Astrocyte (in vitro differentiated cells and primary cell): ENCODE measurements around the gene HSPA1B.
"Not testable (repeated sequence)": the region's sequence is repeated elsewhere in the genome, so short reads cannot be mapped to it uniquely, and the experiment has no call there.

ENCODE experiments used
- EZH2 ChIP-seq: IDR thresholded peaks from 2 replicates; pipeline ENCODE4 v1.6.1; 2012; ENCODE audit warnings: mild to moderate bottlenecking, low read length, inconsistent platforms; ENCODE audit not compliant: insufficient read depth
- TF ChIP-seq, protein P1 (sequence below): IDR thresholded peaks from 2 replicates; pipeline ENCODE4 v1.5.1; 2011; ENCODE audit warnings: low read depth, mild to moderate bottlenecking, inconsistent platforms, low read length, moderate library complexity; ENCODE audit not compliant: insufficient read depth

DNA sequence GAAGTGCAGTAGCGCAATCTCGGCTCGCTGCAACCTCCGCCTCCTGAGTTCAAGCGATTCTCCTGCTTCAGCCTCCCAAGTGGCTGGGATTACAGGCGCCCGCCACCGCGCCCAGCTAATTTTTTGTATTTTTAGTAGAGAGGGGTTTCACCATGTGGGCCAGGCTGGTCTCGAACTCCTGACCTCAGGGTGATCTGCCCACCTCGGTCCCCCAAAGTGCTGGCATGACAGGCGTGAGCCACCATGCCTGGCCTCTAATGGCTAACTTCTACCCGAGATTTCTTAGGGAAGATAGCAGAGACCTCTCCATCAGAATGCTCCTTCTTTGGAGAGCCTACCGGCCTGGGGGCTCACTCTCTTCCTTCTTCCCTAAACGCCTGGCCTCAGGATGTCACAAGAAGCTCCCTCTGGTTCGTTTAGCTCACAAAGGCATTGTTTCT, 36.6 kb downstream of the HSPA1B start:
- TF ChIP-seq, protein P1, sequence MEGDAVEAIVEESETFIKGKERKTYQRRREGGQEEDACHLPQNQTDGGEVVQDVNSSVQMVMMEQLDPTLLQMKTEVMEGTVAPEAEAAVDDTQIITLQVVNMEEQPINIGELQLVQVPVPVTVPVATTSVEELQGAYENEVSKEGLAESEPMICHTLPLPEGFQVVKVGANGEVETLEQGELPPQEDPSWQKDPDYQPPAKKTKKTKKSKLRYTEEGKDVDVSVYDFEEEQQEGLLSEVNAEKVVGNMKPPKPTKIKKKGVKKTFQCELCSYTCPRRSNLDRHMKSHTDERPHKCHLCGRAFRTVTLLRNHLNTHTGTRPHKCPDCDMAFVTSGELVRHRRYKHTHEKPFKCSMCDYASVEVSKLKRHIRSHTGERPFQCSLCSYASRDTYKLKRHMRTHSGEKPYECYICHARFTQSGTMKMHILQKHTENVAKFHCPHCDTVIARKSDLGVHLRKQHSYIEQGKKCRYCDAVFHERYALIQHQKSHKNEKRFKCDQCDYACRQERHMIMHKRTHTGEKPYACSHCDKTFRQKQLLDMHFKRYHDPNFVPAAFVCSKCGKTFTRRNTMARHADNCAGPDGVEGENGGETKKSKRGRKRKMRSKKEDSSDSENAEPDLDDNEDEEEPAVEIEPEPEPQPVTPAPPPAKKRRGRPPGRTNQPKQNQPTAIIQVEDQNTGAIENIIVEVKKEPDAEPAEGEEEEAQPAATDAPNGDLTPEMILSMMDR, result not testable (repeated sequence)
- not testable (repeated sequence) for TF ChIP-seq EZH2
